Measurements from ENCODE around the gene TMEM62.
A peak's percentile ranks its signal among the peaks of the same experiment; 100 is the strongest.
"Not testable (repeated sequence)": the region's sequence is repeated elsewhere in the genome, so short reads cannot be mapped to it uniquely, and the experiment has no call there.

Gene TMEM62

GRCh38 chr15:43125100-43125661 lies 8.2 kb upstream of the TMEM62 start:
- no peak for DNase-seq

DNA sequence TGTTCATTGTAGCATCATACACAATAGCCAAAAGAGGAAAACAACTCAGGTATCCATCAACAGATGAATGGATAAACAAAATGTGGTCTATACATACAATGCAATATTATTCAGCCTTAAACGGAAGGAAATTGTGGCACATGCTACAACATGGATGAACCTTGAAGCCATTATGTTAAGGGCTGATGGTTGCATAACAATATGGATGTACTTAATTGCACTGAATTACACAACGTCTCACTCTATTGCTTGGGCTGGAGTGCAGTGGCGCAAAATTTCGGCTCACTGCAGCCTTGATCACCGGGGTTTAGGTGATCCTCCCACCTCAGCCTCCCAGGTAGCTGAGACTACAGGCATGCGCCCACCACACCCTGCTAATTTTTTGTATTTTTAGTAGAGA lies 7.0 kb upstream of the TMEM62 start:
- peak; percentile 66 for DNase-seq

DNA sequence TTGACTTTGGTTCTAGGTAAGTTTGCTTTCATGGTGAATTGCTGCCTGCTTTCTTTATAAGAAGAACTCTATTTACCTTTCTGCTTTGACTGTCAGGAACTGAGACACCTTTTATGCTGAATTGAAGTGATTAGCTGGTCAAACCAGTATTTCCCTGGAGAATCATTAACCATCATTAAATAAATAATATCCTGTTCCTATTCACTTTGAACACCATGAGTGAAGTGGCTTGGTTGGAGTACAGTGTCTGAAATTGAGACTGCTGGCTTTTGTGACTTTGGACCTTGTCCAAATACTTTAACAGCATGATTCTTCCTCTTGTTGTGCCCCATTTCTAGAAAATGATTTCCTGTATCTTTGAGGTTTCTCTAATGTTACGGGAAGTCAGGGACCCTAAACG lies 5.6 kb upstream of the TMEM62 start:
- no peak for DNase-seq

DNA sequence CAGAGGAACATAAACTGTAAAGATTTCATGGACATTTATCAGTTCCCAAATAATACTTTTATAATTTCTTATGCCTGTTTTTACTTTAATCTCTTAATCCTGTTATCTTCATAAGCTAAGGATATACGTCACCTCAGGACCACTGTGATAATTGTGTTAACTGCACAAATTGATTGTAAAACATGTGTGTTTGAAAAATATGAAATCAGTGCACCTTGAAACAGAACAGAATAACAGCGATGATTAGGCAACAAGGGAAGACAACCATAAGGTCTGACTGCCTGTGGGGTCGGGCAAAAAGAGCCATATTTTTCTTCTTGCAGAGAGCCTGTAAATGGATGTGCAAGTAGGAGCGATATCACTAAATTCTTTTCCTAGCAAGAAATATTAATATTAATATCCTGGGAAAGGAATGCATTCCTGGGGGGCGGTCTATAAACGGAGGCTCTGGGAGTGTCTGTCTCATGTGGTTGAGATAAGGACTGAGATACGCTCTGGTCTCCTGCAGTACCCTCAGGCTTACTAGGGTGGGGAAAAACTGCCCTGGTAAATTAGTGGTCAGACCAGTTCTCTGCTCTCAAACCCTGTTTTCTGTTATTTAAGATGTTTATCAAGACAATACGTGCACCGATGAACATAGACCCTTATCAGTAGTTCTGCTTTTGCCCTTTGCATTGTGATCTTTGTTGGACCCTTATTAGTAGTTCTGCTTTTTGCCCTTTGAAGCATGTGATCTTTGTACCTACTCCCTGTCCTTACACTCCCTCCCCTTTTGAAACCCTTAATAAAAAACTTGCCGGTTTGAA lies 5.0 kb upstream of the TMEM62 start:
- not testable (repeated sequence) for DNase-seq

DNA sequence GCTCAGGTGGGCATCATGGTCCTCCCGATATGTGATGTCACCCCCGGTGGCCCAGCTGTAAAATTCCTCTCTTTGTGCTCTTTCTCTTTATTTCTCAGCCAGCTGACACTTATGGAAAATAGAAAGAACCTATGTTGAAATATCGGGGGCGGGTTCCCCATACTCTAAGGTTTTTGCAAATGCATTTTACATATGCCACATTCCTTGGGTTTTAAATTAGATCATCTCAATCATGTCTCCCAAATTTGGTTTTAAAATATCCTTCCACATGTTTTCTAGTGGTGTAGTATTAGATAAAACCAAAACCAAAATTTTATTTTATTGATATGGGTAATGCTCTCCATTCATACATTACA lies 4.4 kb upstream of the TMEM62 start:
- DNase-seq = peak; percentile 48

- no peak for DNase-seq
Measured at GRCh38 chr15:43132830-43133429, 456 bp upstream of the TMEM62 start.

DNA sequence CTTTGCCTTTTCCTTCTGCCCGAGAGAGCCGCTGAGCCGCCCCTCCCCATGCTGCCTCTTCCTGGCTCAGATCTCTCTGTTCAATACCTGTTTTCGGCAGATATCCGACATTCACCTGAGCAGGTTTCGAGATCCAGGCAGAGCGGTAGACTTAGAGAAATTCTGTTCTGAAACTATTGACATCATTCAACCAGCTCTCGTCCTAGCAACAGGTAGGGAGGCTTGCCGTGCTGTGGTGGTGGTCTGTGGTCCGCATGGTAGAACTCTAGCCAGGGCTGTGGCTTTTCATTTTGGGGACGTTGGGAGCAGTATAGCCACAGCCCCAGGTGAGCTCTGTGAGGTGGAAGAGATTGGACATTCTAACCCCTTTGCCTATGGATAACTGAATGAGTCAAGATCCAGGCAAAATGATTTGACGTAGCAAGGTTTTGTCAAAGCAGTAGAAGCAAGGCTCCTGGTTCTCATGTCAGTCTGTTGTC lies 810 bp downstream of the TMEM62 start:
- no peak for DNase-seq

- DNase-seq = no peak
Measured at GRCh38 chr15:43135351-43135750, 2.0 kb downstream of the TMEM62 start.

GRCh38 chr15:43143203-43143941 lies 10.0 kb downstream of the TMEM62 start:
- DNase-seq = peak; percentile 32

DNA sequence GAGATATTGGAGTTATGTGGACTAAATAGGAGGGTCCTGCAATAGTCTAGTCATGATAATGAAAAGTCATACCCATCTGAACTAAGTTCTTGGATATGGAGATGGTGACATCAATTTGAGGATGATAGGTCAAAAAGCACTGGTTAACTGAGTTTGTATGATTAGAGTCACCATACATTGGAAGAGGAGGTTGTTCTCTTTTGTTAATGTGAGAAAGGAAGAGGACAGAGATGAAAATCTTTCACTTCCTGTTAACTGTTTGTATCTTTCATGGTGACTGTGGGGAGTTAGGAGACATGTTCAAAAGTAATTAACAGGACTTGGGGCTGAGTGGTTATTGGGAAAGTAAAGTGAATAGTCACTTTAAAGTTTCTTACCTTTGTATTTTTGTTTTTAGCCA lies 11.1 kb downstream of the TMEM62 start:
- DNase-seq = peak; percentile 28

DNA sequence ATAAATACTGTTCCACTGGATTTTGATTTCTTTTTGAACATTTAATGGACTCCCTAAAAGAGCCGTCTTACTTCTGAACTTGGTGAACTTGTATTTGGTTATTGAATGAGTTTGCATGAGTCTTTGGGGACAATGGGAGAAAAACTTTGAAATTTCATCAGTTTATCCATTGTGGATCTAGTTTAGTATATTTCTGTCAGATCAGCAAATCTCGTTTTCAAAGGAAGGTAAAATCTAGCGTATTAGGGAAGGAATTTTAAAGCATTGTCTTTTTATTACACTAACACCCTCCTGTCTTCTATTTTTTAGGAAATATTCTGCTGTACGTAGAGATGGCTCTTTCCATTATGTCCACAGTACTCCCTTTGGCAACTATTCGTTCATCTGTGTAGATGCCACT lies 12.8 kb downstream of the TMEM62 start:
- DNase-seq = no peak

GRCh38 chr15:43150191-43150929 lies 17.0 kb downstream of the TMEM62 start:
- peak; percentile 57 for DNase-seq

DNA sequence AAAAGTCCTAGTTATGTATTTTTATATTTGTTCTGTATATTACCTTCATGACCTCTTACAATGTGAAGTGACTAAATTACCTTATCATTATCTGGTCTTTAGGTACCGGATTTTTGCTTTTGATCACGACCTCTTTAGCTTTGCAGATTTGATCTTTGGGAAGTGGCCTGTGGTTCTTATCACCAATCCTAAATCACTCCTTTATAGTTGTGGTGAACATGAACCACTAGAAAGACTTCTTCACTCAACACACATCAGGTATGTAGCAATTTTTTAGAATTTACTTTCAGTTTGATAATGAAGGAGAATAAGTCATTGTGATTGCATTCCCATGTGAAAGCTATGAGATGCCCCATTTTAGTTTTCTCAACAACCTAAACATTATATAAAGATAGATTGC lies 18.3 kb downstream of the TMEM62 start:
- no peak for DNase-seq

- peak; percentile 20 for DNase-seq
Measured at GRCh38 chr15:43153269-43153668, 19.9 kb downstream of the TMEM62 start.

DNA sequence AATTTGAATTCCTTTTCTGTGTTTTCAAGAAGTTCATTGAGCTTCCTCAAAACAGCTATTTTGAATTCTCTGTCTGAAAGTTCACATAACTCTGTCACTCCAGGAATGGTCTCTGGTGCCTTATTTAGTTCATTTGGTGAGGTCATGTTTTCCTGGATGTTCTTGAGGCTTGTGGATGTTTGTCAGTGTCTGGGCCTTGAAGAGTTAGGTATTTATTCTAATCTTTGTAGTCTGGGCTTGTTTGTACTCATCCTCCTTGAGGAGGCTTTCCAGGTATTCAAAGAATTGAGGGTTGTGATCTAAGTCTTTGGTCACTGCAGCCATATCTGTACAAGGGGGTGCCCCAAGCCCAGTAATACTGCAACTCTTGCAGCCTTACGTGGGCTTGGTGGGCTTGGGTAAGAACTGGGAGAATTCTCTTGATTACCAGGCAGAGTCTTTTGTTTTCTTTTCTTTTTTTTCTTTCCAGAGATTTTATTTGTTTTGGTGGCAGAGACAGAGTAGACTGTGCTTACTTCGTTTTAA lies 32.5 kb downstream of the TMEM62 start:
- DNase-seq = no peak

DNA sequence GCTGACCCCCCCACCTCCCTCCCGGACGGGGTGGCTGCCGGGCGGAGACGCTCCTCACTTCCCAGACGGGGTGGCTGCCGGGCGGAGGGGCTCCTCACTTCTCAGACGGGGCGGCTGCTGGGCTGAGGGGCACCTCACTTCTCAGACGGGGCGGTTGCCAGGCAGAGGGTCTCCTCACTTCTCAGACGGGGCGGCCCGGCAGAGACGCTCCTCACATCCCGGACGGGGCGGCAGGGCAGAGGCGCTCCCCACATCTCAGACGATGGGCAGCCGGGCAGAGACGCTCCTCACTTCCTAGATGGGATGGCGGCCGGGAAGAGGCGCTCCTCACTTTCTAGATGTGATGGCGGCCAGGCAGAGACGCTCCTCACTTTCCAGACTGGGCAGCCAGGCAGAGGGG lies 33.9 kb downstream of the TMEM62 start:
- not testable (repeated sequence) for DNase-seq

GRCh38 chr15:43168192-43169107 lies 35.1 kb downstream of the TMEM62 start:
- no peak for DNase-seq

GRCh38 chr15:43169888-43170287 lies 36.5 kb downstream of the TMEM62 start:
- DNase-seq = no peak

DNA sequence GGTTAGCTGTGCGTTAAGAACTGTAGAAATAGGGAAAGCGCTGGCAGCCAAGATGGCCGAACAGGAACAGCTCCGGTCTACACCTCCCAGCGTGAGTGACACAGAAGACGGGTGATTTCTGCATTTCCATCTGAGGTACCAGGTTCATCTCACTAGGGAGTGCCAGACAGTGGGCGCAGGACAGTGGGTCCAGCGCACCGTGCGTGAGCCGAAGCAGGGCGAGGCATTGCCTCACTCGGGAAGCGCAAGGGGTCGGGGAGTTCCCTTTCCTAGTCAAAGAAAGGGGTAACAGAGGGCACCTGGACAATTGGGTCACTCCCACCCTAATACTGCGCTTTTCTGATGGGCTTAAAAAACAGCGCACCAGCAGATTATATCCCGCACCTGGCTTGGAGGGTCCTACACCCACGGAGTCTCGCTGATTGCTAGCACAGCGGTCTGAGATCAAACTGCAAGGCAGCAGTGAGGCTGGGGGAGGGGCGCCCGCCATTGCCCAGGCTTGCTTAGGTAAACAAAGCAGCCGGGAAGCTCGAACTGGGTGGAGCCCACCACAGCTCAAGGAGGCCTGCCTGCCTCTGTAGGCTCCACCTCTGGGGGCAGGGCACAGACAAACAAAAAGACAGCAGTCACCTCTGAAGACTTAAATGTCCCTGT lies 42.4 kb downstream of the TMEM62 start:
- not testable (repeated sequence) for DNase-seq

- DNase-seq = not testable (repeated sequence)
Measured at GRCh38 chr15:43177147-43177546, 43.8 kb downstream of the TMEM62 start.

GRCh38 chr15:43183270-43183669 lies 49.9 kb downstream of the TMEM62 start:
- no peak for DNase-seq
